ENCODE results near the gene ICA1.
A peak's percentile ranks its signal among the peaks of the same experiment; 100 is the strongest.
"Not testable (repeated sequence)": the region's sequence is repeated elsewhere in the genome, so short reads cannot be mapped to it uniquely, and the experiment has no call there.

The ICA1 gene

GRCh38 chr7:8128449-8129317 is 133.3 kb downstream of the ICA1 start:
- DNase-seq: no peak

GRCh38 chr7:8126601-8127167 is 135.3 kb downstream of the ICA1 start:
- no peak for DNase-seq

DNA sequence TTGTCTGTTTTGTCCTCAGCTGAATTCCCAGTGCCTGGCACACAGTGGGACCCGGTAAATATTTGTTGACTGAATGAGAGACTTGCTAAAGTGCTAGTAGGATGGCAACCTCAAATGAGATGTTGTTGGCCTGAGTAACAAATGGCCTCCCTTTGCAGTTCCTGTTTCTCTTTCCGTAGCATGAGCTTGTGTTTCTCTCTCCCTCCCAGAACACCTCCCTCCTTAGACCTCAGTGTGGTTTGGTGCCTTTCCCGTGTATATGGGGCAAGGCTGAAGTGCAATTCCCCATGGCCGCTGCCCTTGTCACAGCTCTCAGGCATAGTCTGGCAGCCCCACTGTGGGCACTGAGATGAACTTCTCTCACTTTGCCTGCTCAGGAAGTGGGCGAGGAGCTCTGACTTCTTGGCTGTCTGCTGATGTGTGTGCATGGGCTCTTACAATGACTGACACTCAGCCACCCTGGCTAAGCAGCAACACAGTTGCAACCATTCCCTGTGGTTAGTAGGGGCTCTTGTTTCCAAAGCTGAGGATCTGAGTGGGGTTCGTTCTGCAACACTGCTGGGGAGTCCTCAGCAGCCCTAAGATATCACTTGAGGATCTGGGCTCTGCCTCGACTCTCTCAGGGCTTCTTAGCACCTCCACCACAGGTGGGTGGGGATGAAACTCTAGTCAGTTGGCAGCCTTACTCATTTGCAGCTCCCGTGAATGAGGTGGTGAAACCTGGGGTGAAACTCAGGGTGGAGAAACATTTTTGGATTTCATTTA is 136.1 kb downstream of the ICA1 start:
- peak; percentile 84 for DNase-seq

GRCh38 chr7:8121243-8121642 is 140.7 kb downstream of the ICA1 start:
- DNase-seq: no peak

- DNase-seq: no peak
These were observed 141.4 kb downstream of the ICA1 start for GRCh38 chr7:8120390-8121058.

GRCh38 chr7:8119262-8119661 is 142.7 kb downstream of the ICA1 start:
- DNase-seq: no peak

DNA sequence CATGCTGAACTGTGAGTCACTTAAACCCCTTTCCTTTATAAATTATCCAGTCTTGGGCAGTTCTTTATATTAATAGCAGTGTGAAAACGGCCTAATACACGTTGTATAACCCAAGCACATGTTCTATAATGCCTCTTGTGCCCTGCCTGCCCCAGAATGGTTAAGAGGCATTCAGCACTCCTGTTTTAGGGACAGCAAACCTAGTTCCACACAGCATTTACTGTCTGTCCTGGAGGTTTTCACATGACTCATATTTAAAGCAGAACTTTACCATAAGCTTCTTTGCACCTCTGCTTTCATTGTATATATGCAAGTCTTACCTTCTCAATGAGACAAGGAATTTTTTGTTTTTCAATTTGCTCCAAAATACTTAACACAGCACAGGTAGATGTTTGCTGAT is 144.8 kb downstream of the ICA1 start:
- no peak for DNase-seq

GRCh38 chr7:8115547-8116402 is 146.2 kb downstream of the ICA1 start:
- DNase-seq: no peak

- no peak for DNase-seq
These were observed 147.8 kb downstream of the ICA1 start for GRCh38 chr7:8114175-8114574.

- no peak for DNase-seq
These were observed 148.8 kb downstream of the ICA1 start for GRCh38 chr7:8113184-8113583.

GRCh38 chr7:8112685-8113084 is 149.3 kb downstream of the ICA1 start:
- no peak for DNase-seq

DNA sequence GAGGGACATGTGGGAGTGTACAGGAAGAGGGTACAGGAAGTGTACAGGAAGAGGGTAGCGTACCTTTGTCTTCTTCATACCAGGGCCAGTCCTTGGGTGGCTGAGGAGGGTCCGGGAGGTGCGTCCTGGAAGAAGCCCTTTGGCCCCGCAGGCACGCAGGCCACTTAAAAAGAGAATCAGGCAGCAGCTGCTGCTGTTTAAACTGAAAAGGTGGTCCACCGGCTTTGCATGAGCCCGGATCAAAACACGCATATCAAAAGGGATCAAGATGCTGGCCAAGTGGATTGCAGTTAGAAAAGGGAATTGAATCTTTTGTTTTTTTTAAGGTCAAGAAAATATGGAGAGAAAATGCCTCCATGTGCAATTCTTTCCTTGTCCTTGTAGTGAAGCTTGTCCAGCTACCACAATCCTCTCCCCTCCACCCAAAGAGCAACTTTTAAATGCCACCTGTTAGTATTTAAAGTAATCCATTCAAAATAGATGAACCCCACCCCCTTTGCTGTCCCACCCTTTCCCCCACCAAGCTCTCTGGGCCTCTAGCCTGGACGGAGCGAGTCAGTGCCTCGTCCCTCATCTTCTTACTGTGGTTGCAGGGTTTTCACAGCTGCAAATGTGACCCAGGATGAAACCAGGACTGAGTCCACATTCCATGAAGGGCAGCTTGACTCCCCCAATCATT is 150.5 kb downstream of the ICA1 start:
- DNase-seq: no peak

GRCh38 chr7:8109196-8110022 is 152.6 kb downstream of the ICA1 start:
- DNase-seq: no peak

GRCh38 chr7:8105449-8106095 is 156.4 kb downstream of the ICA1 start:
- DNase-seq: no peak

DNA sequence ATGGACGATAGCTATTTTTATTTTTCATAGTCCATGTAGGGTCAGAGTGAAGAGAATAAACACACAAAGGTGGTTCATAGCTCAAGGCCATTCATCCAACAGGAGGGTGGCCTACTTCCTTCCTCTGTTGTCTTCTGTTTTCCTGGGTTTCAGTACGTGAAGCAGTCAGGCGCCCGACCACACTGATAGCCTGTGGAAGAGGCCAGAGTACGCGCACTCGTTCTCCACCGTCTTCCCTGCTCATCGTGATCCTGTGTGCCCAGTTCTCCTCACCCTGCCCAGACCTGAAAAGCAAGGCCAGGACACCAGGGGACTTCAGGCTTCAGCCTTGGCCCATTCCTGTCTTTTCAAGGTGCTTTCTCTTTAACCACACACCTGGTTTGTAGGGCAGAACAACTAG is 158.7 kb downstream of the ICA1 start:
- no peak for DNase-seq

GRCh38 chr7:8101292-8101691 is 160.7 kb downstream of the ICA1 start:
- not testable (repeated sequence) for DNase-seq

DNA sequence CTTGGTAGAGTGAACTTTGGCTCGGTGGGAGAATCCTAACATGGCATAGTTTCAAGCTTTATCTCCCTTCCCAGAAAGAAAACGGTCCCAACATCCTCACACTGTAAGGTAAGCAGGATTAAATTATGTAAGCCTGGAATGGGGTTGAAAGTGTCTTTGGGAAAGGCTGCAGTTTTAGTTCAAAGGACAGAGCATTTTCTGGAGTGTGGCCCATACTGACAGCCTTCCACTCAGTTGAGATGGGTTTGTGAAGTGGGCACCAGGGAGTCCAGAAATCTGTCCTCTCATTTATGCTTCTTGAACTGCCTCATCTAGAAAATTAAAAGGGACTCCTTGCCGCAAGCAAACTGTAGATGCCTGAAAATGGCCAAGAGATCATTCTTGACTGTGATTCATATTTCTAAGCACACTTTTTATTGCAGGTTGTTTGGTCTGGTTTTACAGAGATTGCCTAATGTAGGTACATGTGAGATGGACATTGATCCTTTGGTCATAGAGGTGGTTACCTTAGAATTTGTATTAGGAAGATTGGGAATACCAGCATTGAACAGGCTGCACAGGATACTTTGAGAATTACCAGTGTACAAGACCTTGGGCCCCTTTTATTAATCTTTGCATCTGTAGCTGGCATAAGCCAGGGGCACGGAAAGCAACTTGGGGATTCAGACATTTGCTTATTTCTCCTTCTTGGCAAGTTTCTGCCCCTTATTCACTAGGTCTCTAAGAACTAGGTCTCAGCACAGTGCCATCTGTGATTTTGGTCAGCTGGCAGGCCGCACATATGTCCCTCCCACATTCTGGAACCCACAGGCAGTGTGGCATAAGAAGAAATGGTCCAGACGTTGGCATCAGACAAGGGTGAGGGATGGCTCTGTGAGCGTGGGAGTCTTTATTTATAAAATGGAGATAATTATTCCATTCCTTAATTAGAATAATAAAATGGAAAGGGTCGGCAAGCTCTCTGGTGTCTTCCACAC is 167.5 kb downstream of the ICA1 start:
- no peak for DNase-seq

- no peak for DNase-seq
These were observed 169.8 kb downstream of the ICA1 start for GRCh38 chr7:8092140-8092539.
